ENCODE results near the gene MYCT1.

DNA sequence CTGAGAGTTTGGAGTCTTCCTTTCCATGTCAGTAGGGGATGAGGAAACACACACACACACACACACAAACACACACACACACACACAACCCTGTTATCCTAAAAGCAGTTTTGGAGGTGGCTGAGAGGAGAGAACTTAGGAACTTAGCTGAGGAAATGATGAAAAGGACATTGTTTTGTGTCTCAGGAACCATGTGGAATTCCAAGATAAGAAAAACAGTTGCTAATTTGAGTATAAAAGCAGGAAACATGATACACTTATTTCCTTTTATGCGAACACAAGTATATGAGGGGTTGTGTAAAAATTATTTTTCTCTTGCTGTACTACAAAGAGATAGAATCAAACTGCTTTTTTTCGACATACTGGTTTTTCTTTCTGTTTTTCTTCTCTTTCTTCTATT, at the start of gene MYCT1:
- TF ChIP-seq CREB1 (IDR thresholded peaks at IDR 0.05; ENCODE audit: low read depth) (no peak), FOXM1 (IDR thresholded peaks at IDR 0.05; ENCODE audit: borderline replicate concordance, low read depth) (no peak), ZBTB7A (IDR thresholded peaks at IDR 0.05; ENCODE audit: low read depth) (no peak), CEBPB (IDR thresholded peaks at IDR 0.05) (no peak)
- TF ChIP-seq, protein P1, sequence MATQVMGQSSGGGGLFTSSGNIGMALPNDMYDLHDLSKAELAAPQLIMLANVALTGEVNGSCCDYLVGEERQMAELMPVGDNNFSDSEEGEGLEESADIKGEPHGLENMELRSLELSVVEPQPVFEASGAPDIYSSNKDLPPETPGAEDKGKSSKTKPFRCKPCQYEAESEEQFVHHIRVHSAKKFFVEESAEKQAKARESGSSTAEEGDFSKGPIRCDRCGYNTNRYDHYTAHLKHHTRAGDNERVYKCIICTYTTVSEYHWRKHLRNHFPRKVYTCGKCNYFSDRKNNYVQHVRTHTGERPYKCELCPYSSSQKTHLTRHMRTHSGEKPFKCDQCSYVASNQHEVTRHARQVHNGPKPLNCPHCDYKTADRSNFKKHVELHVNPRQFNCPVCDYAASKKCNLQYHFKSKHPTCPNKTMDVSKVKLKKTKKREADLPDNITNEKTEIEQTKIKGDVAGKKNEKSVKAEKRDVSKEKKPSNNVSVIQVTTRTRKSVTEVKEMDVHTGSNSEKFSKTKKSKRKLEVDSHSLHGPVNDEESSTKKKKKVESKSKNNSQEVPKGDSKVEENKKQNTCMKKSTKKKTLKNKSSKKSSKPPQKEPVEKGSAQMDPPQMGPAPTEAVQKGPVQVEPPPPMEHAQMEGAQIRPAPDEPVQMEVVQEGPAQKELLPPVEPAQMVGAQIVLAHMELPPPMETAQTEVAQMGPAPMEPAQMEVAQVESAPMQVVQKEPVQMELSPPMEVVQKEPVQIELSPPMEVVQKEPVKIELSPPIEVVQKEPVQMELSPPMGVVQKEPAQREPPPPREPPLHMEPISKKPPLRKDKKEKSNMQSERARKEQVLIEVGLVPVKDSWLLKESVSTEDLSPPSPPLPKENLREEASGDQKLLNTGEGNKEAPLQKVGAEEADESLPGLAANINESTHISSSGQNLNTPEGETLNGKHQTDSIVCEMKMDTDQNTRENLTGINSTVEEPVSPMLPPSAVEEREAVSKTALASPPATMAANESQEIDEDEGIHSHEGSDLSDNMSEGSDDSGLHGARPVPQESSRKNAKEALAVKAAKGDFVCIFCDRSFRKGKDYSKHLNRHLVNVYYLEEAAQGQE (IDR thresholded peaks at IDR 0.05; ENCODE audit: low read depth) = no peak
- TF ChIP-seq, protein P2, sequence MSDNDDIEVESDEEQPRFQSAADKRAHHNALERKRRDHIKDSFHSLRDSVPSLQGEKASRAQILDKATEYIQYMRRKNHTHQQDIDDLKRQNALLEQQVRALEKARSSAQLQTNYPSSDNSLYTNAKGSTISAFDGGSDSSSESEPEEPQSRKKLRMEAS (IDR thresholded peaks at IDR 0.05) = no peak

Measured in Ishikawa (cell line).